HepG2 (cell line): ENCODE measurements around the gene NOL4L. TPM values are rescaled to one million over a fixed set of nuclear protein-coding genes. Genes with fewer than 3 reads are reported as not detected.

Experiments used
- BORCS8-MEF2B ChIP-seq: sonication (generic); formaldehyde crosslinking; IDR thresholded peaks from 2 replicates; pipeline ENCODE4 v1.8.0; 2022; ENCODE audit warnings: mild to moderate bottlenecking, missing genetic modification reagents
- CEBPB ChIP-seq: IDR thresholded peaks from 2 replicates; pipeline ENCODE4 v1.6.1; 2011; ENCODE audit warnings: low read depth, low read length, improper control_type of control experiment, borderline replicate concordance
- NFIB ChIP-seq: sonication (generic); formaldehyde crosslinking; IDR thresholded peaks from 2 replicates; pipeline ENCODE4 v1.9.0; 2021; ENCODE audit warnings: missing genetic modification reagents, mild to moderate bottlenecking, borderline replicate concordance
- PHB2 ChIP-seq: fragments of 450-650 bp; IDR thresholded peaks from 2 replicates; pipeline ENCODE4 v1.6.1; 2018; ENCODE audit not compliant: partially characterized antibody
- SAP130 ChIP-seq: IDR thresholded peaks from 2 replicates; pipeline ENCODE4 v1.6.1; 2016; ENCODE audit warnings: low read depth
- ZMAT3 ChIP-seq: sonication (generic); formaldehyde crosslinking; conservative IDR thresholded peaks from 2 replicates; pipeline ENCODE4 v1.7.0; 2021; ENCODE audit warnings: missing genetic modification reagents
- ZNF101 ChIP-seq: sonication (generic); formaldehyde crosslinking; IDR thresholded peaks from 2 replicates; pipeline ENCODE4 v1.4.0; 2020; ENCODE audit warnings: mild to moderate bottlenecking, low read depth, missing genetic modification reagents, borderline replicate concordance
- ZNF274 ChIP-seq: sonication (generic); formaldehyde crosslinking; IDR thresholded peaks from 2 replicates; pipeline ENCODE4 v1.5.1; 2020; ENCODE audit warnings: mild to moderate bottlenecking, missing genetic modification reagents
- ZNF709 ChIP-seq: sonication (generic); formaldehyde crosslinking; IDR thresholded peaks from 2 replicates; pipeline ENCODE4 v1.5.0; 2020; ENCODE audit warnings: mild to moderate bottlenecking, missing genetic modification reagents
- ZNF724P ChIP-seq: sonication (generic); formaldehyde crosslinking; IDR thresholded peaks from 2 replicates; pipeline ENCODE4 v1.8.0; 2022; ENCODE audit warnings: missing genetic modification reagents, borderline replicate concordance
- ZNF781 ChIP-seq: sonication (generic); formaldehyde crosslinking; IDR thresholded peaks from 2 replicates; pipeline ENCODE4 v1.5.1; 2020; ENCODE audit warnings: borderline replicate concordance, mild to moderate bottlenecking, missing genetic modification reagents; ENCODE audit errors: not compliant biosample characterization
- ZSCAN29 ChIP-seq: sonication (generic); formaldehyde crosslinking; conservative IDR thresholded peaks from 2 replicates; pipeline ENCODE4 v1.4.0; 2020; ENCODE audit warnings: mild to moderate bottlenecking, missing genetic modification reagents
- polyA plus RNA-seq, 8 experiments: library from polyadenylated mRNA; depleted of rRNA in 3 of 8; stranded (reverse) in 7 of 8; unstranded in 1 of 8; fragments of >200 nt; fragmentation: Illumina TruSeq in 4 of 8; extraction: Trizol in 4 of 8; gene quantifications; 2 replicates each; pipeline versions ENCODE4 v1.2.1 to v1.2.3, GENCODE V29; 2011 to 2016; ENCODE audit warnings: low read depth in 4 of 8, missing spikeins in 1 of 8, mixed read lengths in 1 of 8; ENCODE audit not compliant: insufficient read depth in 1 of 8
- total RNA-seq, 5 experiments: library from RNA; depleted of rRNA; stranded (reverse); fragments of >200 nt; fragmentation: Illumina TruSeq; extraction: Trizol; gene quantifications; 2 replicates each; pipeline ENCODE4 v1.2.3, GENCODE V29; 2016; ENCODE audit warnings: low read depth in 1 of 5
- TF ChIP-seq, protein P1 (sequence below): sonication (generic); formaldehyde crosslinking; IDR thresholded peaks from 2 replicates; pipeline ENCODE4 v1.4.0; 2020; ENCODE audit warnings: missing genetic modification reagents
- TF ChIP-seq, protein P2 (sequence below): IDR thresholded peaks from 2 replicates; pipeline ENCODE4 v1.6.1; 2016; ENCODE audit warnings: low read depth, borderline replicate concordance
- TF ChIP-seq, protein P3 (sequence below): sonication (generic); formaldehyde crosslinking; IDR thresholded peaks from 2 replicates; pipeline ENCODE4 v1.8.1; 2023; ENCODE audit warnings: mild to moderate bottlenecking, moderate library complexity, missing genetic modification reagents
- TF ChIP-seq, protein P4 (sequence below): sonication (generic); formaldehyde crosslinking; IDR thresholded peaks from 2 replicates; pipeline ENCODE4 v1.4.0; 2020; ENCODE audit warnings: low read depth, missing genetic modification reagents
- TF ChIP-seq, protein P5 (sequence below): sonication (generic); formaldehyde crosslinking; IDR thresholded peaks from 2 replicates; pipeline ENCODE4 v1.8.0; 2022; ENCODE audit warnings: missing genetic modification reagents, mild to moderate bottlenecking, moderate library complexity, borderline replicate concordance
- TF ChIP-seq, protein P6 (sequence below): sonication (generic); IDR thresholded peaks from 2 replicates; pipeline ENCODE4 v1.6.1; 2016; ENCODE audit warnings: low read depth, borderline replicate concordance

NOL4L gene
- total and polyA plus RNA-seq, 2 of the 13 experiments (the other 11 are each of a cell fraction or from before 2014, with no cell fraction given): 16.6 to 35.4 TPM

DNA sequence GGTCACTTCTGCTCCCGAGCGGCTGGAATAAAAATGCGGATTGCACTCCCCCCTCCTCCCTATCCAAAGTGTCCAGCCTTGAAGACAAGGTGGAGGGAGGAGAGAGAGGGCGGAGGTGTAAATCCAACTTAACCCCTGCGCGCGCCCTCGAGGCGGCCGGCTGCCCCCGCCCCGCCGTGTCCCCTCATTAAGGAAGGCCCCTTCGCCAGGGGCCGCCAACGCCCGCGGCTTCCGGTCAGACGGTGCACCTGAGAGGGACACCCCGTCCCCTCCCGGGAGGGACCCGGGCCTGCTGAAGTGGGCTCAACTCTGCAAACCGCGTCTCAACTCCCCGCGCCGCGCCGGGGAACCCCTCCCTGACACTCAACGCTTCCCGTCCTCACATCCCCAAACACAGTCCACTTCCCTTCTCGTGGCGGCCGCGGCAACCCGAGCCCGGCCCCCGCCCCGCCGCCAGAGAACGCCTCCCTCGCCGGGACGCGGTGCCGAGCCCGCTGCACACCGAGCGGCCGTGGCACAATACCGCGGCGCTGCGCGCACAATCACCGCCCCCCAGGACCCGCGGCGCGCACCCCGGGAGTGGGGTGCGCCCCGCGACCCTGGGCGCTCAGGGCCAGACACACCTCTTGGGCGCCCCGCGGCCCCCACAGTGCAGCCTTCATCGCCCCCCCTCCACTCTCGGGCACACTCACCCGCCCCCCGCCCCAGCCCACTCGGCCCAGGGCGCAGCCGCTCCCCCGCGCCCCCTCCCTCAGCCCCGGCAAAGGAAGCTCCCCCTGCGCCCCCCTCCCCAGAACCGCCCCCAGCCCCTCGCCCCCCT, 102.5 kb downstream of the NOL4L start (continued):
- TF ChIP-seq SAP130 (CRISPR knock-in tag) (peak; percentile 82), NFIB (CRISPR knock-in tag) (no peak), ZNF781 (CRISPR knock-in tag) (no peak), ZNF101 (CRISPR knock-in tag) (no peak), ZMAT3 (CRISPR knock-in tag) (peak; percentile 53; the same call in 1 of the 2 replicates), ZNF274 (no peak; the same call in 1 of the 2 replicates), ZNF709 (CRISPR knock-in tag) (no peak), ZNF724P (CRISPR knock-in tag) (peak; percentile 67; the same call in 1 of the 2 replicates), PHB2 (no peak), BORCS8-MEF2B (CRISPR knock-in tag) (peak; percentile 66; the same call in 1 of the 2 replicates), ZSCAN29 (CRISPR knock-in tag) (no peak), CEBPB (no peak)
- TF ChIP-seq, protein P1, sequence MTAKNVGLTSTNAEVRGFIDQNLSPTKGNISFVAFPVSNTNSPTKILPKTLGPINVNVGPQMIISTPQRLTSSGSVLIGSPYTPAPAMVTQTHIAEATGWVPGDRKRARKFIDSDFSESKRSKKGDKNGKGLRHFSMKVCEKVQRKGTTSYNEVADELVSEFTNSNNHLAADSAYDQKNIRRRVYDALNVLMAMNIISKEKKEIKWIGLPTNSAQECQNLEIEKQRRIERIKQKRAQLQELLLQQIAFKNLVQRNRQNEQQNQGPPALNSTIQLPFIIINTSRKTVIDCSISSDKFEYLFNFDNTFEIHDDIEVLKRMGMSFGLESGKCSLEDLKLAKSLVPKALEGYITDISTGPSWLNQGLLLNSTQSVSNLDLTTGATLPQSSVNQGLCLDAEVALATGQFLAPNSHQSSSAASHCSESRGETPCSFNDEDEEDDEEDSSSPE (CRISPR knock-in tag): peak; percentile 48
- TF ChIP-seq, protein P2, sequence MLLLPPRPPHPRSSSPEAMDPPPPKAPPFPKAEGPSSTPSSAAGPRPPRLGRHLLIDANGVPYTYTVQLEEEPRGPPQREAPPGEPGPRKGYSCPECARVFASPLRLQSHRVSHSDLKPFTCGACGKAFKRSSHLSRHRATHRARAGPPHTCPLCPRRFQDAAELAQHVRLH: peak; percentile 73; the same call in 1 of the 2 replicates
- TF ChIP-seq, protein P3, sequence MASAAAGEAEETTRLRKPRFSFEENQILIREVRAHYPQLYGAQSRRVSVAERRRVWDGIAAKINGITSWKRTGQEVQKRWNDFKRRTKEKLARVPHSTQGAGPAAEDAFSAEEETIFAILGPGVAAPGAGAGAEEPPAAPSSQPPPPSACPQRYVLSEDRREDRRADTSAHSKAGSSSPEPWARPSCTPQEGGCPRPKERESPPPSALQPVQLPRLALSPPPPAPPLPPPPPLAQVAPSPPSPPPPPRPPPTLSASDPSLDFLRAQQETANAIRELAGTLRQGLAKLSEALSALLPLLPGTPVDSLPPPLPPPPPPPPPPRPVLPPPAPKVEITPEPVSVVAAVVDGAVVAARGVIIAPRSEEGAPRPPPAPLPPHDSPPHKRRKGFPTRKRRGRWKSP (CRISPR knock-in tag): no peak; the same call in 1 of the 2 replicates
- TF ChIP-seq, protein P4, sequence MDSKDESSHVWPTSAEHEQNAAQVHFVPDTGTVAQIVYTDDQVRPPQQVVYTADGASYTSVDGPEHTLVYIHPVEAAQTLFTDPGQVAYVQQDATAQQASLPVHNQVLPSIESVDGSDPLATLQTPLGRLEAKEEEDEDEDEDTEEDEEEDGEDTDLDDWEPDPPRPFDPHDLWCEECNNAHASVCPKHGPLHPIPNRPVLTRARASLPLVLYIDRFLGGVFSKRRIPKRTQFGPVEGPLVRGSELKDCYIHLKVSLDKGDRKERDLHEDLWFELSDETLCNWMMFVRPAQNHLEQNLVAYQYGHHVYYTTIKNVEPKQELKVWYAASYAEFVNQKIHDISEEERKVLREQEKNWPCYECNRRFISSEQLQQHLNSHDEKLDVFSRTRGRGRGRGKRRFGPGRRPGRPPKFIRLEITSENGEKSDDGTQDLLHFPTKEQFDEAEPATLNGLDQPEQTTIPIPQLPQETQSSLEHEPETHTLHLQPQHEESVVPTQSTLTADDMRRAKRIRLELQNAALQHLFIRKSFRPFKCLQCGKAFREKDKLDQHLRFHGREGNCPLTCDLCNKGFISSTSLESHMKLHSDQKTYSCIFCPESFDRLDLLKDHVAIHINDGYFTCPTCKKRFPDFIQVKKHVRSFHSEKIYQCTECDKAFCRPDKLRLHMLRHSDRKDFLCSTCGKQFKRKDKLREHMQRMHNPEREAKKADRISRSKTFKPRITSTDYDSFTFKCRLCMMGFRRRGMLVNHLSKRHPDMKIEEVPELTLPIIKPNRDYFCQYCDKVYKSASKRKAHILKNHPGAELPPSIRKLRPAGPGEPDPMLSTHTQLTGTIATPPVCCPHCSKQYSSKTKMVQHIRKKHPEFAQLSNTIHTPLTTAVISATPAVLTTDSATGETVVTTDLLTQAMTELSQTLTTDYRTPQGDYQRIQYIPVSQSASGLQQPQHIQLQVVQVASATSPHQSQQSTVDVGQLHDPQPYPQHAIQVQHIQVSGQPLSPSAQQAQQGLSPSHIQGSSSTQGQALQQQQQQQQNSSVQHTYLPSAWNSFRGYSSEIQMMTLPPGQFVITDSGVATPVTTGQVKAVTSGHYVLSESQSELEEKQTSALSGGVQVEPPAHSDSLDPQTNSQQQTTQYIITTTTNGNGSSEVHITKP (CRISPR knock-in tag): 0 out of 2 replicates have a peak, but pooled peaks have one; percentile 15
- TF ChIP-seq, protein P5, sequence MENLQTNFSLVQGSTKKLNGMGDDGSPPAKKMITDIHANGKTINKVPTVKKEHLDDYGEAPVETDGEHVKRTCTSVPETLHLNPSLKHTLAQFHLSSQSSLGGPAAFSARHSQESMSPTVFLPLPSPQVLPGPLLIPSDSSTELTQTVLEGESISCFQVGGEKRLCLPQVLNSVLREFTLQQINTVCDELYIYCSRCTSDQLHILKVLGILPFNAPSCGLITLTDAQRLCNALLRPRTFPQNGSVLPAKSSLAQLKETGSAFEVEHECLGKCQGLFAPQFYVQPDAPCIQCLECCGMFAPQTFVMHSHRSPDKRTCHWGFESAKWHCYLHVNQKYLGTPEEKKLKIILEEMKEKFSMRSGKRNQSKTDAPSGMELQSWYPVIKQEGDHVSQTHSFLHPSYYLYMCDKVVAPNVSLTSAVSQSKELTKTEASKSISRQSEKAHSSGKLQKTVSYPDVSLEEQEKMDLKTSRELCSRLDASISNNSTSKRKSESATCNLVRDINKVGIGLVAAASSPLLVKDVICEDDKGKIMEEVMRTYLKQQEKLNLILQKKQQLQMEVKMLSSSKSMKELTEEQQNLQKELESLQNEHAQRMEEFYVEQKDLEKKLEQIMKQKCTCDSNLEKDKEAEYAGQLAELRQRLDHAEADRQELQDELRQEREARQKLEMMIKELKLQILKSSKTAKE (CRISPR knock-in tag): peak; percentile 59; the same call in 1 of the 2 replicates
- TF ChIP-seq, protein P6, sequence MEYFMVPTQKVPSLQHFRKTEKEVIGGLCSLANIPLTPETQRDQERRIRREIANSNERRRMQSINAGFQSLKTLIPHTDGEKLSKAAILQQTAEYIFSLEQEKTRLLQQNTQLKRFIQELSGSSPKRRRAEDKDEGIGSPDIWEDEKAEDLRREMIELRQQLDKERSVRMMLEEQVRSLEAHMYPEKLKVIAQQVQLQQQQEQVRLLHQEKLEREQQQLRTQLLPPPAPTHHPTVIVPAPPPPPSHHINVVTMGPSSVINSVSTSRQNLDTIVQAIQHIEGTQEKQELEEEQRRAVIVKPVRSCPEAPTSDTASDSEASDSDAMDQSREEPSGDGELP: 0 out of 2 replicates have a peak, but pooled peaks have one; percentile 35
